ENCODE results near the gene ABCA7. TPM values are rescaled to one million over a fixed set of nuclear protein-coding genes. Genes with fewer than 3 reads are reported as not detected.

The ABCA7 gene
- total and polyA plus RNA-seq, 7 experiments from 2014 or later: 6.6 to 323 (median 126) TPM

DNA sequence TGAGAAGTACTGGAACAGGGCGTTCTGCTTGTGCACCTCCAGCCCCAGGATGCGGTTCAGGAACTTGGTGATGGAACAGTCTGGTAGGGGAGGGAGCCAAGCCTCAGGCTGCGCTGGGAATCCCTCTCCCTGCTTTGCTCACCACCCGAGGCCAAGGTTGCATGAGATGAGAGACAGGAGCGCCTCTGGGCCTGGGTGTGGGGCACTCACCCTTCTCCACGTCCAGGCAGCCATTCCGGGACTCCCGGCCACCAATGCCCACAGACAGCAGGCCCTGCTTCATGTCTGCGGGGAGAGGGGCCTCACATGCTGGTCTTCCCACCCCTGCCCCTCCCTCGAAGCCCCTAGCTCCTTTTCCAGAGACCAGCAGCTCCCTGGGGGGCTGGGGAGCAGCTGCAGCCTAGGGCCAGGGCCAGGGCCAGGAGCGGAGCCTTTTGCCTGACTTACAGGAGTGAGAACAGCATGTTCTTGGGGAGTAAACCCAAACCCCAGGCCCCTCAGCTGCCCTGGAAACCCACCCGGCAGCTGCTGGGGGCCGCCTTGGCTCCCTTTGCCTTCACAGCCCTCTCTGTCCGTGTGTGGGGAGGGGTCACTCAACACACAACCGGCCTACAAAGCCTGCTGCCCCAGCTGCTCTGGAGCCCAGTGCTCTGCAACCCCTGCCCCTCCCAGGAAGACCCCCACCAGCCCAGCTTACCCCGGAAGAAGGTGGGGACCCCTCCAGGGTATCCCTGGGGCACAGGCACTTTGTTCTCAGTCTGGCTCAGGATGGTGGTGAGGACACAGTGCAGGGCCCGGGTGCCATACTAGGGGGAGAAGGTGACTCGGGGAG, 71.1 kb downstream of the ABCA7 start:
- peak overlapping the region; percentile 33 for H3K27ac ChIP-seq (ENCODE audit: low read depth, low read length)
- H3K36me3 ChIP-seq (ENCODE audit: control insufficient read depth in 2 of 3, insufficient read depth in 3 of 3, low read length in 3 of 3): peaks cover 0 to 76% (median 12%) of the 10 kb centered on the region in 3 experiments
- no peaks in the 10 kb centered on the region for H3K27me3 ChIP-seq (ENCODE audit: control insufficient read depth in 2 of 2, insufficient read depth in 2 of 2, low read length in 2 of 2)

GRCh38 chr19:1111641-1112267, 71.8 kb downstream of the ABCA7 start:
- DNase-seq (no peak), ATAC-seq (no peak)
- H3K27ac Mint-ChIP-seq: no peak overlapping the region
- ChIA-PET POLR2A (interaction anchor here (1.3 to 3.4 kb wide), 2 partner anchors 32 to 81 kb away, joined by 3 to 27 read pairs; no protein-coding TSS in a partner anchor), CTCF (interaction anchor here (0.7 to 4.4 kb wide), 3 partner anchors 10 to 92 kb away, joined by 3 to 37 read pairs (median 6); no protein-coding TSS in a partner anchor)
- H3K27me3 Mint-ChIP-seq: no peaks in the 10 kb centered on the region
- intact Hi-C loops (cut with micrococcal nuclease): loop anchor here (5.0 kb wide), 1 partner anchor 81 kb away; no protein-coding TSS in a partner anchor
- Histone ChIP-seq H3K4me1 (ENCODE audit: control insufficient read depth in 2 of 2, insufficient read depth in 2 of 2, low read length in 2 of 2) (peaks cover 0 to 8% of the 10 kb centered on the region in 2 donors), H3K9me3 (ENCODE audit: control insufficient read depth in 2 of 3, low read length in 3 of 3) (no peaks in the 10 kb centered on the region), H3K36me3 (ENCODE audit: control insufficient read depth in 2 of 3, insufficient read depth in 3 of 3, low read length in 3 of 3) (peaks cover 0 to 76% (median 12%) of the 10 kb centered on the region in 3 experiments), H3K4me3 (ENCODE audit: low read length) (no peak overlapping the region), H3K27ac (ENCODE audit: low read depth, low read length) (peak overlapping the region; percentile 33), H3K27me3 (ENCODE audit: control insufficient read depth in 2 of 2, insufficient read depth in 2 of 2, low read length in 2 of 2) (no peaks in the 10 kb centered on the region)
- peaks cover 0 to 3% (median 2%) of the 10 kb centered on the region in 7 donors for H3K4me1 Mint-ChIP-seq
- peaks cover 0 to 1% (median 0%) of the 10 kb centered on the region in 5 donors for H3K36me3 Mint-ChIP-seq
- H3K9me3 Mint-ChIP-seq: no peaks in the 10 kb centered on the region
- no peak overlapping the region for H3K4me3 Mint-ChIP-seq

More for the DNA sequence above, 71.1 kb downstream of the ABCA7 start:
- Histone ChIP-seq H3K4me3 (ENCODE audit: low read length) (no peak overlapping the region), H3K9me3 (ENCODE audit: control insufficient read depth in 2 of 3, low read length in 3 of 3) (no peaks in the 10 kb centered on the region), H3K4me1 (ENCODE audit: control insufficient read depth in 2 of 2, insufficient read depth in 2 of 2, low read length in 2 of 2) (peaks cover 0 to 8% of the 10 kb centered on the region in 2 donors)
- intact Hi-C loops (cut with micrococcal nuclease): loop anchor here (5.0 kb wide), 1 partner anchor 81 kb away; no protein-coding TSS in a partner anchor
- POLR2A ChIA-PET: interaction anchor here (0.8 to 1.3 kb wide), 2 partner anchors 31 to 83 kb away, joined by 3 read pairs; no protein-coding TSS in a partner anchor
- Mint-ChIP-seq H3K27ac (peak overlapping the region in 1 of 9 donors; percentile 52), H3K36me3 (peaks cover 0 to 3% (median 0%) of the 10 kb centered on the region in 5 donors), H3K4me3 (no peak overlapping the region), H3K27me3 (no peaks in the 10 kb centered on the region), H3K4me1 (peaks cover 0 to 6% (median 2%) of the 10 kb centered on the region in 7 donors), H3K9me3 (no peaks in the 10 kb centered on the region)
- DNase-seq (no peak), ATAC-seq (no peak)
- CTCF ChIA-PET: interaction anchor here (0.7 to 4.4 kb wide), 2 partner anchors 9 to 82 kb away, joined by 3 to 37 read pairs; no protein-coding TSS in a partner anchor

GRCh38 chr19:1112268-1113029, 72.5 kb downstream of the ABCA7 start:
- Mint-ChIP-seq H3K9me3 (no peaks in the 10 kb centered on the region), H3K4me3 (no peak overlapping the region), H3K27me3 (no peaks in the 10 kb centered on the region), H3K4me1 (peaks cover 0 to 2% (median 0%) of the 10 kb centered on the region in 7 donors), H3K36me3 (no peaks in the 10 kb centered on the region), H3K27ac (no peak overlapping the region)
- Histone ChIP-seq H3K36me3 (ENCODE audit: control insufficient read depth in 2 of 3, insufficient read depth in 3 of 3, low read length in 3 of 3) (peaks cover 0 to 76% (median 12%) of the 10 kb centered on the region in 3 experiments), H3K27me3 (ENCODE audit: control insufficient read depth in 2 of 2, insufficient read depth in 2 of 2, low read length in 2 of 2) (no peaks in the 10 kb centered on the region), H3K27ac (ENCODE audit: low read depth, low read length) (peak overlapping the region; percentile 59), H3K9me3 (ENCODE audit: control insufficient read depth in 2 of 3, low read length in 3 of 3) (no peaks in the 10 kb centered on the region), H3K4me1 (ENCODE audit: control insufficient read depth in 2 of 2, insufficient read depth in 2 of 2, low read length in 2 of 2) (peaks cover 0 to 8% of the 10 kb centered on the region in 2 donors), H3K4me3 (ENCODE audit: low read length) (no peak overlapping the region)
- POLR2A ChIA-PET: interaction anchor here (1.1 to 3.4 kb wide), 9 partner anchors 9 to 94 kb away, joined by 3 to 27 read pairs (median 3); partner anchors contain the start of gene SBNO2
- CTCF ChIA-PET: interaction anchor here (0.8 to 4.4 kb wide), 3 partner anchors 75 to 92 kb away, joined by 3 to 37 read pairs (median 6); no protein-coding TSS in a partner anchor
- DNase-seq: no peak
- ATAC-seq: no peak
- intact Hi-C loops (cut with micrococcal nuclease): loop anchor here (1.0 to 5.0 kb wide), 2 partner anchors 80 to 129 kb away; partner anchors contain the start of gene ATP5F1D (in 1 of the 2)

DNA sequence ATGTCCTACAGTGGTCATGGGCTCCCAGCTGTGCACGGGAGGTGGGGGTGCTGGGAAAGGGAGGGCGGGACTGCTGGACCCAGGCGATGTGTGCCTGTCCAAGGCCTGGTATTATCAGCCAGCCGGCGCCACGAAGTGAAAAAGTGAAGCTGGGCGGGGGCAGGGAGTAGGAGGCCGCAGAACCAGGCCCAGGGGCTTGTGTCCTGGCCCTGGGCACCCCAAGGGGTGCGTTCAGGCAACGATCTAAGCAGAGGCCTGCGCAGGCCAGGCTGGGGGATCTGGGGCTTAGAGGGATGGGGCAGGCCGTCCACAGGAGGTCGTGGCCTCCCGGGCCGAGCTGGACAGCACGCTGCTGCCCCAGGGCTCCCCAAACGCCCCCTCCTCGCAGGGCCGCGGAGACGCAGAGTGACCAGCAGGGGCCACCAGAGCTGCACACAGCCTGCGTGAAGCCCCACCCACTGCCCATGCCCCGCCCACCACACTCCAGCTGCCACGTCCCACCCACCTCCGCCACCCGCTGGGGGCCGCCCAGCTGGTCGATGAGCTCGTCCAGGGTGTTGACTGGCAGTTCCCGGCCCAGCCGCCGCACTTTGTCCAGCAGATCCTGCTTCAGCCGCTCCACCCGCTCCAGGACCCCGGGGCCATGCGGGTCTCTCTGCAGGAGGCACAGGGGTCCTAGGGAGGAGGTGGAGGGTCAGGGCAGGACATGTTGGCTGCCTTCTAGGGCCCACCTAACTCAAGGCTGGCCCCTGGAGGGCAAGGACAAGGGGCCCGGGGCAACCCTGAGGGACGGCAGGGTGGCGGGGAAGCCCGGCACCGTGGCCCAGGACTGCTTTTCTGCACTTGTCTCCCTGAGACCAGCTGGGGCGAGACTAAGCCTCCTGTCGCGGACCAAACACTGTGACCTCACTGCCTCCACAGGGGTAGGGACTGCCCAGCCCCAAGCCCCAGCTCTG, 73.4 kb downstream of the ABCA7 start:
- POLR2A ChIA-PET: interaction anchor here (0.6 to 3.4 kb wide), 16 partner anchors 10 to 156 kb away, joined by 3 to 27 read pairs (median 3); partner anchors contain the start of genes CIRBP and SBNO2
- H3K27ac ChIP-seq (ENCODE audit: low read depth, low read length): peak overlapping the region; percentile 59
- H3K36me3 Mint-ChIP-seq: peaks cover 0 to under 1% (median 0%) of the 10 kb centered on the region in 5 donors

DNA sequence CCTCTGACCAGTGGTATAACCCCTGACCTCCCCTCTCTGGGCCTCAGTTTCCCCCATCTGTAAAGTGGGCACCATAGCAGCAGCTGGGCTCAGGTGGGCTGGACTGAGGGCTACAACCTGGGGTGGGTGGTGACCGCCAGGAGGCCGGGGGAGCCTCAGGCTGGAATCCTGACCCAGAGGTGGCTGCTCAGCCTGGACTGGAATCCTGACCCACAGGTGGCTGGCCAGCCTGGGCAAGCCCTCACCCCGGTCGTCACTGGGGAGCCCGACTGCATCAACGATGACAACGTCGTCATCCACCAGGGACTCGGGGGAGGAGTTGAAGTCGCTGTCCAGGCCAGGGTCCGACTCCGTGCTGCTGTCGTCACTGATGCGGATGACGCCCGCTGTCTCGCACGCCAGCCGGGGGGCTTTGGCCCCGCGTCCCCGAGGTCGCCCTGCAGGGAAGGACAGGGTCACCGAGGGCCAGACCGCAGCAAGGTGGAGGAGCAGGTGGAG, 74.1 kb downstream of the ABCA7 start:
- H3K4me1 ChIP-seq (ENCODE audit: control insufficient read depth in 2 of 2, insufficient read depth in 2 of 2, low read length in 2 of 2): peaks cover 0 to 8% of the 10 kb centered on the region in 2 donors
- ATAC-seq: no peak
- H3K36me3 ChIP-seq (ENCODE audit: control insufficient read depth in 2 of 3, insufficient read depth in 3 of 3, low read length in 3 of 3): peaks cover 0 to 82% (median 12%) of the 10 kb centered on the region in 3 experiments
- CTCF ChIA-PET: interaction anchor here (0.9 to 4.4 kb wide), 10 partner anchors 10 to 130 kb away, joined by 3 to 37 read pairs (median 6); no protein-coding TSS in a partner anchor
- no peak overlapping the region for H3K4me3 Mint-ChIP-seq
- intact Hi-C loops (cut with micrococcal nuclease): loop anchor here (1.0 to 5.0 kb wide), 2 partner anchors 78 to 127 kb away; partner anchors contain the start of gene ATP5F1D (in 1 of the 2)
- no peaks in the 10 kb centered on the region for H3K27me3 ChIP-seq (ENCODE audit: control insufficient read depth in 2 of 2, insufficient read depth in 2 of 2, low read length in 2 of 2)
- no peaks in the 10 kb centered on the region for H3K9me3 Mint-ChIP-seq
- H3K27ac ChIP-seq (ENCODE audit: low read depth, low read length): peak overlapping the region; percentile 59
- no peaks in the 10 kb centered on the region for H3K9me3 ChIP-seq (ENCODE audit: control insufficient read depth in 2 of 3, low read length in 3 of 3)
- H3K27me3 Mint-ChIP-seq: no peaks in the 10 kb centered on the region
- peaks cover 0 to 6% (median 0%) of the 10 kb centered on the region in 5 donors for H3K36me3 Mint-ChIP-seq
- H3K4me1 Mint-ChIP-seq: peaks cover 0 to 2% (median 0%) of the 10 kb centered on the region in 7 donors
- no peak overlapping the region for H3K4me3 ChIP-seq (ENCODE audit: low read length)
- POLR2A ChIA-PET: interaction anchor here (0.6 to 3.4 kb wide), 13 partner anchors 11 to 130 kb away, joined by 3 to 27 read pairs (median 3); partner anchors contain the start of gene SBNO2
- H3K27ac Mint-ChIP-seq: peak overlapping the region in 2 of 9 donors; percentile 36 to 77
- no peak for DNase-seq

More for the DNA sequence above, 73.4 kb downstream of the ABCA7 start:
- Histone ChIP-seq H3K27me3 (ENCODE audit: control insufficient read depth in 2 of 2, insufficient read depth in 2 of 2, low read length in 2 of 2) (no peaks in the 10 kb centered on the region), H3K9me3 (ENCODE audit: control insufficient read depth in 2 of 3, low read length in 3 of 3) (no peaks in the 10 kb centered on the region), H3K36me3 (ENCODE audit: control insufficient read depth in 2 of 3, insufficient read depth in 3 of 3, low read length in 3 of 3) (peaks cover 0 to 79% (median 12%) of the 10 kb centered on the region in 3 experiments), H3K4me1 (ENCODE audit: control insufficient read depth in 2 of 2, insufficient read depth in 2 of 2, low read length in 2 of 2) (peaks cover 0 to 8% of the 10 kb centered on the region in 2 donors), H3K4me3 (ENCODE audit: low read length) (no peak overlapping the region)
- H3K4me3 Mint-ChIP-seq: no peak overlapping the region
- H3K9me3 Mint-ChIP-seq: no peaks in the 10 kb centered on the region
- H3K27ac Mint-ChIP-seq: peak overlapping the region in 3 of 9 donors; percentile 36 to 77 (median 74)
- H3K4me1 Mint-ChIP-seq: peaks cover 0 to 2% (median 0%) of the 10 kb centered on the region in 7 donors
- H3K27me3 Mint-ChIP-seq: no peaks in the 10 kb centered on the region
- DNase-seq (peak; percentile 73 to 86 (median 83)), ATAC-seq (peak; percentile 94)
- intact Hi-C loops (cut with micrococcal nuclease): loop anchor here (1.0 to 5.0 kb wide), 2 partner anchors 79 to 128 kb away; partner anchors contain the start of gene ATP5F1D (in 1 of the 2)
- CTCF ChIA-PET: interaction anchor here (0.8 to 4.4 kb wide), 11 partner anchors 11 to 131 kb away, joined by 3 to 37 read pairs (median 5); no protein-coding TSS in a partner anchor
